Mononuclear cell (primary cell): ENCODE results near the gene HOXC13. TPM values are rescaled to one million over a fixed set of nuclear protein-coding genes. Genes with fewer than 3 reads are reported as not detected.

Source experiments
- H3K27me3 ChIP-seq: 2 replicates; pipeline ENCODE4 v1.6.0; 2011; ENCODE audit warnings: low read length, control low read depth; ENCODE audit not compliant: insufficient read depth
- H3K4me1 ChIP-seq: 2 replicates; pipeline ENCODE4 v1.5.1; 2011; ENCODE audit warnings: mild to moderate bottlenecking, low read length, control low read depth; ENCODE audit not compliant: insufficient read depth
- H3K4me3 ChIP-seq: 2 replicates; pipeline ENCODE4 v1.5.1; 2011; ENCODE audit warnings: mild to moderate bottlenecking, low read length, moderate library complexity
- H3K9me3 ChIP-seq: 2 replicates; pipeline ENCODE4 v1.5.1; 2011; ENCODE audit warnings: low read depth, mild to moderate bottlenecking, control low read depth, low read length
- total RNA-seq: library from RNA; depleted of rRNA; stranded (reverse); fragments of >200 nt; gene quantifications from one replicate; pipeline ENCODE4 v1.2.3, GENCODE V29; 2012

HOXC13 gene
- not detected for total RNA-seq

- no peaks in the 10 kb centered on the region for H3K9me3 ChIP-seq
- H3K4me1 ChIP-seq, result no peaks in the 10 kb centered on the region
- no peak within 1 kb of the TSS for H3K4me3 ChIP-seq
- H3K27me3 ChIP-seq, result peaks cover 91% of the 10 kb centered on the region
Measured at GRCh38 chr12:53938326-53939140, at the start of gene HOXC13. HOXC13 (plus strand) TSS chr12:53938831; CDS start chr12:53938907, 76 bp downstream.

GRCh38 chr12:53890081-53890480 is 48.5 kb upstream of the HOXC13 start:
- peaks cover 22% of the 10 kb centered on the region for H3K27me3 ChIP-seq
- no peaks in the 10 kb centered on the region for H3K9me3 ChIP-seq
- no peaks in the 10 kb centered on the region for H3K4me1 ChIP-seq
- no peak overlapping the region for H3K4me3 ChIP-seq

GRCh38 chr12:53892762-53893395 is 45.8 kb upstream of the HOXC13 start:
- Histone ChIP-seq H3K4me1 (no peaks in the 10 kb centered on the region), H3K9me3 (no peaks in the 10 kb centered on the region), H3K27me3 (peaks cover 24% of the 10 kb centered on the region), H3K4me3 (no peak overlapping the region)

- H3K4me3 ChIP-seq, result no peak overlapping the region
- peaks cover 49% of the 10 kb centered on the region for H3K27me3 ChIP-seq
- H3K9me3 ChIP-seq, result no peaks in the 10 kb centered on the region
- no peaks in the 10 kb centered on the region for H3K4me1 ChIP-seq
Measured at GRCh38 chr12:53899230-53899629, 39.4 kb upstream of the HOXC13 start.

- H3K4me1 ChIP-seq, result no peaks in the 10 kb centered on the region
- H3K4me3 ChIP-seq, result no peak overlapping the region
- H3K9me3 ChIP-seq, result no peaks in the 10 kb centered on the region
- H3K27me3 ChIP-seq, result peaks cover 51% of the 10 kb centered on the region
Measured at GRCh38 chr12:53907103-53907502, 31.5 kb upstream of the HOXC13 start.

- Histone ChIP-seq H3K4me1 (no peaks in the 10 kb centered on the region), H3K27me3 (peaks cover 73% of the 10 kb centered on the region), H3K4me3 (no peak overlapping the region), H3K9me3 (no peaks in the 10 kb centered on the region)
Measured at GRCh38 chr12:53916788-53917655, 21.6 kb upstream of the HOXC13 start.

- no peaks in the 10 kb centered on the region for H3K9me3 ChIP-seq
- H3K4me1 ChIP-seq, result no peaks in the 10 kb centered on the region
- H3K4me3 ChIP-seq, result no peak overlapping the region
- H3K27me3 ChIP-seq, result peaks cover 100% of the 10 kb centered on the region
Measured at GRCh38 chr12:53924521-53925405, 13.9 kb upstream of the HOXC13 start.

GRCh38 chr12:53927220-53928029 is 11.2 kb upstream of the HOXC13 start:
- Histone ChIP-seq H3K4me3 (no peak overlapping the region), H3K4me1 (no peaks in the 10 kb centered on the region), H3K9me3 (no peaks in the 10 kb centered on the region), H3K27me3 (peaks cover 100% of the 10 kb centered on the region)

GRCh38 chr12:53928054-53928835 is 10.4 kb upstream of the HOXC13 start:
- Histone ChIP-seq H3K9me3 (no peaks in the 10 kb centered on the region), H3K27me3 (peaks cover 100% of the 10 kb centered on the region), H3K4me1 (no peaks in the 10 kb centered on the region), H3K4me3 (no peak overlapping the region)

GRCh38 chr12:53929527-53929926 is 9.1 kb upstream of the HOXC13 start:
- Histone ChIP-seq H3K9me3 (no peaks in the 10 kb centered on the region), H3K4me1 (no peaks in the 10 kb centered on the region), H3K4me3 (no peak overlapping the region), H3K27me3 (peaks cover 100% of the 10 kb centered on the region)

GRCh38 chr12:53930591-53931255 is 7.9 kb upstream of the HOXC13 start:
- Histone ChIP-seq H3K9me3 (no peaks in the 10 kb centered on the region), H3K4me3 (no peak overlapping the region), H3K4me1 (no peaks in the 10 kb centered on the region), H3K27me3 (peaks cover 100% of the 10 kb centered on the region)

- no peak overlapping the region for H3K4me3 ChIP-seq
- H3K27me3 ChIP-seq, result peaks cover 98% of the 10 kb centered on the region
- H3K9me3 ChIP-seq, result no peaks in the 10 kb centered on the region
- H3K4me1 ChIP-seq, result no peaks in the 10 kb centered on the region
Measured at GRCh38 chr12:53931844-53932581, 6.6 kb upstream of the HOXC13 start.
